GM18858 (cell line): ENCODE data around the gene PHLDA2.

Source experiments
- ATAC-seq: cut with Tn5 transposase; IDR thresholded peaks from one replicate; pipeline ENCODE4 v1.9.1; 2021; ENCODE audit not compliant: unreplicated experiment

The PHLDA2 gene

GRCh38 chr11:2929950-2930703, 907 bp upstream of the PHLDA2 start:
- ATAC-seq, result no peak

DNA sequence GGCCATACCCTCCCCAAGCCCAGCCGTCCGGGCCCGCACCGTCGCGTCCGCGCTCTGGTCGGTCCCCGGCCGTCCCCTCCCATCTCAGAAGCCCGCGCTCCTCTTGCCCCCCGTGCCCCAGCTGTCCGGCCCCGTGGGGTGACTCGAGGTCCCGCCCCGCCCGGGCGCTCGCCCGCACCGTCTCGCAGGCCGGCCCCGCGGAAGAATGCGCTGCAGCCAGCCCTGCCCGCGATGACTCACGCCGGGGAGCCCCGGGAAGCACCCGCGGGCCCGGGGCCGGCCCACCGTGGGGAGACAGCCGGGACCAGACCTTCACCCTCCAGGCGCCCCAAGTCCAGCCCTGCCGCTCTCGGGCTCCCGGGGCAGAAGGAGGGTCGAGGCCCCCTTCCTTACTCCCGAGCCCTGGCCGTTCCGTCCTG, 320 bp upstream of the PHLDA2 start:
- no peak for ATAC-seq

GRCh38 chr11:2927851-2928604, 1.2 kb downstream of the PHLDA2 start:
- no peak for ATAC-seq

GRCh38 chr11:2927121-2927800, 2.0 kb downstream of the PHLDA2 start:
- ATAC-seq, result no peak

- no peak for ATAC-seq
Measured at GRCh38 chr11:2926611-2927051, 2.6 kb downstream of the PHLDA2 start.

DNA sequence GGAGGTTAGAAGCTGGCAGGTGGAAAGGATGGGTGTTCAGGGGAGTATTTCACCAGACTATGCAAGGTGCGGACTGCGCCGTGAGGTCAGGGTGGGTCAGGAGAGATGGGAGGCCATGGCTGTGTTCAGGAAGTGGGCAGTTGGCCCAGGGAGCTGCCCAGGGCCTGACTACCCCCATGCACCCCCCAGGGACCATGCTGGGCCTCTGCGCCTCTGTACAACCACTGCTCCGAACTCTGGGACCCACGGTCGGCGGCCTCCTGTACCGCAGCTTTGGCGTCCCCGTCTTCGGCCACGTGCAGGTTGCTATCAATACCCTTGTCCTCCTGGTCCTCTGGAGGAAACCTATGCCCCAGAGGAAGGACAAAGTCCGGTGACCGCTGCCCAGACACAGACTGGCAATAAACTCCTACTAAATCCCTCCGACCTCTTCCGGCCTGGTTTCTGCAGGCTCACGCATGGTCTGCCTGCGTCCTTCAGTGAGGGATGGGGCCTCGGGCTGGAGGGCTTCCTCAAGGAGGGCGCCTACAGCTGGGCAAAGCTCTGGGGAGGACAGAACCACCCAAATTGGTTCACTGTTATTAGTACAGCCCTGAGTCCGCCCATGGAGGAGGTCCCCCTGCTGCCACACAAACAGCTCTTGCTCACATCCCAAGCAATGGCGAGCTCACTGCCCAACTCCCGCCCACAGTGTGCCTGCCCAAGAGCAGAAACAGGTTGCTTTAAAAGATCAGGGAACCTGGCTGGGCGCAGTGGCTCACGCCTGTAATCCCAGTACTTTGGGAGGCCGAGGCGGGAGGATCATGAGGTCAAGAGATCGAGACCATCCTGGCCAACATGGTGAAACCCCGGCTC, 4.2 kb downstream of the PHLDA2 start:
- ATAC-seq, result no peak

- ATAC-seq, result no peak
Measured at GRCh38 chr11:2924381-2924780, 4.8 kb downstream of the PHLDA2 start.

- ATAC-seq, result no peak
Measured at GRCh38 chr11:2923446-2924375, 5.5 kb downstream of the PHLDA2 start.

GRCh38 chr11:2922655-2923054, 6.6 kb downstream of the PHLDA2 start:
- ATAC-seq, result no peak

- ATAC-seq, result no peak
Measured at GRCh38 chr11:2921742-2922493, 7.3 kb downstream of the PHLDA2 start.

DNA sequence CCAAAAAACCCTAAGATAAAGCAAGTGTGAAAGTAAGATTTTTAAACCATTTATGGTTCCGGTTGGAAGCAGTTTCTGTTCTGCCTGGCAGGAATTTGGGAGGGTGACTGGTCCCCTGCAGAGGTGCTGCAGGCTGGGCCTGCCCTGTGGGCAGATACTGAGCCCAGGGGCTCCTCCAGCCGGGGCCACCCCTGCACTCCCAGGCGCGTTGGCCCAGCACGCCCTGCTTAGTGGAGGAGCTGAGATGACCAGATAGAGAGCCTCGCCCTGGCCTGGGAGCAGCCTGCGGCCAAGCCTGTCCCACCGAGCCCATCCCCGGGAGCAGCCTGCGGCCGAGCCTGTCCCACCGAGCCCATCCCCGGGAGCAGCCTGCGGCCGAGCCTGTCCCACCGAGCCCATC, 8.0 kb downstream of the PHLDA2 start:
- ATAC-seq, result no peak

- ATAC-seq, result no peak
Measured at GRCh38 chr11:2920343-2920742, 8.9 kb downstream of the PHLDA2 start.

GRCh38 chr11:2919837-2920236, 9.4 kb downstream of the PHLDA2 start:
- no peak for ATAC-seq

DNA sequence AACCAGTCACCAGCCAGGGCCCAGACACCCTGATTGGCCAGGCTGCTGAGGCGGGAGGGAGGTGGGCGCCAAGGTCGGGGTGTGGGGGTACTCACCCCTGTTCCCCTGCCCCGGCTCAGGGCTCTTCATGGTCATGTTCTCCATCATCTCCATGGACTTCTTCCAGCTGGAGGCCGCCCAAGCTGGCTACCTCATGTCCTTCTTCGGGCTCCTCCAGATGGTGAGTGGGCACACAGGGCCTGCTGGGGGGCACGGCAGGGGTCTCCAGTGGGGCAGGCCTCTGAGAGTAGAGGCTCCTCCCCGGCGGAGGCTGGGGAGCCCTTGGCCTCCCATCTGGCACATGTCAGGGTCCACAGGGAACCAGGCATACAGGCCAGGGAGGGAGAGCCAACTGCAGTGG, 10.0 kb downstream of the PHLDA2 start:
- no peak for ATAC-seq

- ATAC-seq, result no peak
Measured at GRCh38 chr11:2917842-2918490, 11.3 kb downstream of the PHLDA2 start.

DNA sequence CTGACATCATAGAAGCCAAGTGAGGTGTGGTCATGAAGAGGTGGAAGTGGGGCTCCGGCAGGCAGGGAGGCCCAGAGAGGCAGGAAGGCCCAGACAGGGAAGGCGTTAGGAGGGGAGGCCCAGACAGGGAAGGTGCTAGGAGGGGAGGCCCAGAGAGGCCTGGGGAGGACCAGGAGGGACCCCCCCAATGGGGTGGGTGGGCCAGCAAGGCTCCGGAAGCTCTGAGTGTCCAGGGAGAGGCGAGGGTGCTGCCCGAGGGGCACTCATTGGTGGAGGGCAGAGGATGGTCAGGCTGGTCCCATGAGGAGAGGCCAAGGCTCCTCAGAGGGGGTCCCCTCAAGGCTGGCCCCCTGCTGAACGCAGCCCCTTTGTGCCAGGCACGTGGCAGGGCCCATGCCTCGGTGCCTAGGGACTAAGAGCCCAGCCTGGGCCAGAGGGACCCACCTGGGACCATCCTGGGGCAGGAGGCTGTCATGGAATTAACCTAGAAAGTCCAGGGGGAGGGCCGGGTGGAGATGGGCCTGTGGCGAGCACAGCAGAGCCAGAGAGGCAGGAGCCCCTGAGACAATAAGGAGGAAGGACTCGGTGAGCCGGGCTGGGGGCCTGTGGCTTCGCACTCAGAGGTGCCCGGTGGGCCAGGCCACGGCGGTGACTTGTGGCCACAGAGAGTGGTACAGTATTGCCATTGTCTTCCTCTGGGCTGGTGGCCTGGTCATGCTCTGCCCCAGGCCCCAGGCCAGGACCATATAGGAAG, 12.2 kb downstream of the PHLDA2 start:
- no peak for ATAC-seq

DNA sequence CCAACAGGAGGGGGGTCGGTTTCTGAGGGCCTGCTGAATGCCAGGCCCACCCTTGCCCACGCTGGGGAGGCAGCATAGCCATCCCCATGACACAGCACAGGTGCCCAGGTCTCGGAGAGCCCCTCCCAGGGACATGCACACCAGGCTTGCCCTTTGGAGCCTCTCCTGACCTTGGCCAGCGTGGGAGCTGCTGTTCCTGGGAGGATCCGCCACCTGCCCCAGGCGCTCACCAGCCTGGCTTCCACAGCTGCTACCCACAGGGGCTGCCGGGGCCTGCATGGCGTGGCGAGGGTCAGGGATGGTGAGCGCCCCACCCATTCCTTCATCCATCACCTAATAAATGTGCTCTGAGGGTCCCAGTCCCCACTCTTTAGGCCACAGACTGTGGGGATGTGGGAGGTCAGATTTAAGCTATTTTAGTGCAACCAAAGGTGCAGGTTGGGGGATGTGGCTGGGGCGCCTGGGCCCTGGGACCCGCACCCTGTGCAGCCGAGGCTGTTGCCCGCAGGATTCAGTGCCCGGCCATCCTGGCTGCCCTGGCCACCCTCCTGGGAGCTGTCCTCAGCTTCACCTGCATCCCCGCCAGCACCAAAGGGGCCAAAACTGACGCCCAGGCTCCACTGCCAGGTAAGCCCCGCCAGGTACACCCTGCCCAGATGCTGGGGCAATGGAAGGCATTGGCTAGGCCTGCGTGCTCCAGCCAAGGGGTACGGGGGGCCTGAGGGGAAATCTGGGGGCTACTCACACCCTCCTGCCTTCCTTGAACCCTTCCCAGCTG, 12.9 kb downstream of the PHLDA2 start:
- no peak for ATAC-seq
